ENCODE data around the gene DST. TPM values are rescaled to one million over a fixed set of nuclear protein-coding genes. Genes with fewer than 3 reads are reported as not detected.

Gene DST
- total RNA-seq, 1 experiment from 2014 or later = 62.2 TPM

- in situ Hi-C loops (cut with HindIII; ENCODE audit: low pct_unique_long_range_greater_than_20kb, low sequenced_read_pairs) = no loop called here
- DNase-seq (ENCODE audit: low read depth) = no peak
These were observed 109.7 kb downstream of the DST start for GRCh38 chr6:56532766-56533551.

- in situ Hi-C loops (cut with HindIII; ENCODE audit: low pct_unique_long_range_greater_than_20kb, low sequenced_read_pairs) = no loop called here
- DNase-seq (ENCODE audit: low read depth) = no peak
These were observed 110.7 kb downstream of the DST start for GRCh38 chr6:56531839-56532595.

- in situ Hi-C loops (cut with HindIII; ENCODE audit: low pct_unique_long_range_greater_than_20kb, low sequenced_read_pairs) = no loop called here
- DNase-seq (ENCODE audit: low read depth) = no peak
These were observed 113.0 kb downstream of the DST start for GRCh38 chr6:56529594-56530191.

GRCh38 chr6:56528412-56528841, 114.3 kb downstream of the DST start:
- no peak for DNase-seq (ENCODE audit: low read depth)
- in situ Hi-C loops (cut with HindIII; ENCODE audit: low pct_unique_long_range_greater_than_20kb, low sequenced_read_pairs) = no loop called here

GRCh38 chr6:56527934-56528333, 114.8 kb downstream of the DST start:
- DNase-seq (ENCODE audit: low read depth) = no peak

GRCh38 chr6:56526860-56527544, 115.7 kb downstream of the DST start:
- DNase-seq (ENCODE audit: low read depth) = no peak
- in situ Hi-C loops (cut with HindIII; ENCODE audit: low pct_unique_long_range_greater_than_20kb, low sequenced_read_pairs) = no loop called here

More at GRCh38 chr6:56527934-56528333, 114.8 kb downstream of the DST start:
- in situ Hi-C loops (cut with HindIII; ENCODE audit: low pct_unique_long_range_greater_than_20kb, low sequenced_read_pairs) = no loop called here

GRCh38 chr6:56525974-56526789, 116.5 kb downstream of the DST start:
- DNase-seq (ENCODE audit: low read depth) = no peak
- in situ Hi-C loops (cut with HindIII; ENCODE audit: low pct_unique_long_range_greater_than_20kb, low sequenced_read_pairs) = no loop called here

- in situ Hi-C loops (cut with HindIII; ENCODE audit: low pct_unique_long_range_greater_than_20kb, low sequenced_read_pairs) = no loop called here
- no peak for DNase-seq (ENCODE audit: low read depth)
These were observed 117.6 kb downstream of the DST start for GRCh38 chr6:56524891-56525703.

GRCh38 chr6:56522495-56523270, 120.0 kb downstream of the DST start:
- DNase-seq (ENCODE audit: low read depth) = no peak
- in situ Hi-C loops (cut with HindIII; ENCODE audit: low pct_unique_long_range_greater_than_20kb, low sequenced_read_pairs) = no loop called here

GRCh38 chr6:56521976-56522375, 120.7 kb downstream of the DST start:
- DNase-seq (ENCODE audit: low read depth) = no peak
- in situ Hi-C loops (cut with HindIII; ENCODE audit: low pct_unique_long_range_greater_than_20kb, low sequenced_read_pairs) = no loop called here

- in situ Hi-C loops (cut with HindIII; ENCODE audit: low pct_unique_long_range_greater_than_20kb, low sequenced_read_pairs) = no loop called here
- no peak for DNase-seq (ENCODE audit: low read depth)
These were observed 121.2 kb downstream of the DST start for GRCh38 chr6:56521454-56521853.

- in situ Hi-C loops (cut with HindIII; ENCODE audit: low pct_unique_long_range_greater_than_20kb, low sequenced_read_pairs) = no loop called here
- no peak for DNase-seq (ENCODE audit: low read depth)
These were observed 122.5 kb downstream of the DST start for GRCh38 chr6:56520218-56520617.

- DNase-seq (ENCODE audit: low read depth) = no peak
- in situ Hi-C loops (cut with HindIII; ENCODE audit: low pct_unique_long_range_greater_than_20kb, low sequenced_read_pairs) = no loop called here
These were observed 123.5 kb downstream of the DST start for GRCh38 chr6:56518995-56519767.

- in situ Hi-C loops (cut with HindIII; ENCODE audit: low pct_unique_long_range_greater_than_20kb, low sequenced_read_pairs) = no loop called here
- DNase-seq (ENCODE audit: low read depth) = no peak
These were observed 125.4 kb downstream of the DST start for GRCh38 chr6:56517155-56517745.

GRCh38 chr6:56516003-56516402, 126.7 kb downstream of the DST start:
- DNase-seq (ENCODE audit: low read depth) = no peak
- in situ Hi-C loops (cut with HindIII; ENCODE audit: low pct_unique_long_range_greater_than_20kb, low sequenced_read_pairs) = no loop called here
